PC-3 (cell line): Measurements from ENCODE around the gene GNG11.

Experiments used
- CTCF ChIP-seq: fragments of 300-600 bp; sonication (generic); conservative IDR thresholded peaks from 2 replicates; pipeline ENCODE4 v1.5.1; 2017; ENCODE audit warnings: antibody characterized with exemption, low read depth, mild to moderate bottlenecking, low read length
- EZH2 ChIP-seq: fragments of 300-600 bp; sonication (generic); IDR thresholded peaks from one replicate; pipeline ENCODE4 v1.6.1; 2017; ENCODE audit warnings: antibody characterized with exemption, mild to moderate bottlenecking, low read length; ENCODE audit not compliant: unreplicated experiment
- EZH2phosphoT487 ChIP-seq: fragments of 300-600 bp; sonication (generic); IDR thresholded peaks from 2 replicates; pipeline ENCODE4 v1.6.1; 2018; ENCODE audit warnings: mild to moderate bottlenecking, antibody characterized with exemption, low read length, borderline replicate concordance

- no peak for TF ChIP-seq CTCF
- TF ChIP-seq EZH2 = no peak
- TF ChIP-seq EZH2phosphoT487 = no peak
Observed at GRCh38 chr7:93958216-93958615, 36.7 kb downstream of the GNG11 start.
